Mesenchymal stem cell (in vitro differentiated cells and primary cell): ENCODE data around the gene SH2D4B.
A peak's percentile ranks its signal among the peaks of the same experiment; 100 is the strongest.

Source experiments
- DNase-seq: peaks from one replicate; pipeline ENCODE4 v3.0.0-alpha.2; 2013
- H2AFZ ChIP-seq: one replicate; pipeline ENCODE4 v1.6.1; 2013; ENCODE audit warnings: low read depth, mild to moderate bottlenecking, control low read depth, inconsistent platforms, low read length, moderate library complexity
- H2AK5ac ChIP-seq: 2 replicates; pipeline ENCODE4 v1.6.1; 2013; ENCODE audit warnings: low read length, moderate library complexity, mild to moderate bottlenecking, inconsistent platforms; ENCODE audit not compliant: severe bottlenecking
- H2BK120ac ChIP-seq: one replicate; pipeline ENCODE4 v1.6.1; 2013; ENCODE audit warnings: low read depth, mild to moderate bottlenecking, inconsistent platforms, low read length, moderate library complexity
- H2BK12ac ChIP-seq, 2 experiments: one replicate each; pipeline ENCODE4 v1.6.1; 2013; ENCODE audit warnings: inconsistent platforms in 2 of 2, low read length in 2 of 2, mild to moderate bottlenecking in 2 of 2, moderate library complexity in 2 of 2, control low read depth in 1 of 2
- H2BK15ac ChIP-seq: one replicate; pipeline ENCODE4 v1.6.1; 2013; ENCODE audit warnings: mild to moderate bottlenecking, low read depth, inconsistent platforms; ENCODE audit not compliant: poor library complexity, severe bottlenecking
- H2BK5ac ChIP-seq: 2 replicates; pipeline ENCODE4 v1.6.1; 2013; ENCODE audit warnings: low read depth, mild to moderate bottlenecking, low read length, control low read depth, inconsistent platforms; ENCODE audit not compliant: poor library complexity, severe bottlenecking
- H3K14ac ChIP-seq, 2 experiments: one replicate each; pipeline ENCODE4 v1.6.1; 2013; ENCODE audit warnings: inconsistent platforms in 2 of 2, low read length in 2 of 2, control low read depth in 1 of 2, mild to moderate bottlenecking in 1 of 2, moderate library complexity in 1 of 2
- H3K18ac ChIP-seq, 2 experiments: one replicate each; pipeline ENCODE4 v1.6.1; 2013; ENCODE audit warnings: inconsistent platforms in 2 of 2, low read length in 2 of 2, control low read depth in 1 of 2, low read depth in 1 of 2, mild to moderate bottlenecking in 1 of 2
- H3K23ac ChIP-seq, 2 experiments: one replicate each; pipeline ENCODE4 v1.6.1; 2013; ENCODE audit warnings: inconsistent platforms in 2 of 2, low read length in 2 of 2, mild to moderate bottlenecking in 2 of 2, moderate library complexity in 2 of 2, control low read depth in 1 of 2
- H3K27ac ChIP-seq: 2 replicates; pipeline ENCODE4 v1.5.1; 2013; ENCODE audit warnings: mild to moderate bottlenecking, moderate library complexity, low read length, control low read depth, inconsistent platforms; ENCODE audit not compliant: poor library complexity, severe bottlenecking
- H3K27me3 ChIP-seq, 2 experiments: 2 replicates each; pipeline versions ENCODE4 v1.6.1 to v1.7.0; 2013; ENCODE audit warnings: low read length in 2 of 2, mild to moderate bottlenecking in 2 of 2, moderate library complexity in 2 of 2, control low read depth in 1 of 2, inconsistent platforms in 1 of 2; ENCODE audit not compliant: control insufficient read depth in 1 of 2, insufficient read depth in 1 of 2
- H3K36me3 ChIP-seq, 2 experiments: 2 replicates each; pipeline versions ENCODE4 v1.6.1 to v1.7.0; 2013; ENCODE audit warnings: low read length in 2 of 2, control low read depth in 1 of 2, inconsistent platforms in 1 of 2, low read depth in 1 of 2, mild to moderate bottlenecking in 1 of 2; ENCODE audit not compliant: insufficient read depth in 2 of 2, control insufficient read depth in 1 of 2
- H3K4ac ChIP-seq, 2 experiments: one replicate each; pipeline ENCODE4 v1.6.1; 2013; ENCODE audit warnings: inconsistent platforms in 2 of 2, low read length in 2 of 2, mild to moderate bottlenecking in 2 of 2, moderate library complexity in 2 of 2, control low read depth in 1 of 2, low read depth in 1 of 2
- H3K4me1 ChIP-seq: 2 replicates; pipeline ENCODE4 v1.6.1; 2013; ENCODE audit warnings: low read depth, low read length, control low read depth; ENCODE audit not compliant: control insufficient read depth, insufficient read depth
- H3K4me2 ChIP-seq: 2 replicates; pipeline ENCODE4 v1.6.1; 2013; ENCODE audit warnings: low read length, mild to moderate bottlenecking, inconsistent platforms; ENCODE audit not compliant: poor library complexity, severe bottlenecking
- H3K4me3 ChIP-seq, 2 experiments: 2 replicates each; pipeline versions ENCODE4 v1.5.1 to v1.7.0; 2013; ENCODE audit warnings: low read length in 2 of 2, mild to moderate bottlenecking in 2 of 2, control low read depth in 1 of 2, low read depth in 1 of 2; ENCODE audit not compliant: insufficient read depth in 1 of 2
- H3K79me1 ChIP-seq: replicated peaks from 2 replicates; pipeline ENCODE4 v1.6.1; 2013; ENCODE audit warnings: mild to moderate bottlenecking, control low read depth, low read length, inconsistent platforms; ENCODE audit not compliant: poor library complexity, severe bottlenecking
- H3K9ac ChIP-seq: 2 replicates; pipeline ENCODE4 v1.7.0; 2013; ENCODE audit warnings: mild to moderate bottlenecking, low read length, moderate library complexity
- H3K9me3 ChIP-seq: 2 replicates; pipeline ENCODE4 v1.7.0; 2013; ENCODE audit warnings: mild to moderate bottlenecking, low read length; ENCODE audit not compliant: control insufficient read depth
- H4K8ac ChIP-seq: one replicate; pipeline ENCODE4 v1.6.1; 2013; ENCODE audit warnings: inconsistent platforms, mild to moderate bottlenecking, low read length, moderate library complexity
- H4K91ac ChIP-seq: one replicate; pipeline ENCODE4 v1.6.1; 2013; ENCODE audit warnings: mild to moderate bottlenecking, low read length, inconsistent platforms
- WGBS: methylation state at CpG from one replicate; pipeline ENCODE4 v1.1.7; 2013; ENCODE audit warnings: mixed read lengths; 5-methylcytosine and 5-hydroxymethylcytosine counted together

The SH2D4B gene

GRCh38 chr10:80496555-80497172 is 41.0 kb upstream of the SH2D4B start:
- Histone ChIP-seq H3K4me1 (peaks cover 45% of the 10 kb centered on the region), H2AFZ (no peak overlapping the region), H3K4me2 (no peak overlapping the region), H3K27me3 (no peaks in the 10 kb centered on the region), H4K8ac (no peak overlapping the region), H3K9me3 (no peaks in the 10 kb centered on the region), H2BK120ac (no peak overlapping the region), H3K4me3 (peak overlapping the region in 1 of 2 experiments; percentile 43), H3K36me3 (peaks cover 26 to 29% of the 10 kb centered on the region in 2 experiments), H2AK5ac (no peak overlapping the region), H2BK15ac (no peak overlapping the region), H3K18ac (no peak overlapping the region), H4K91ac (no peak overlapping the region), H3K79me1 (no peaks in the 10 kb centered on the region), H2BK12ac (no peak overlapping the region), H3K14ac (no peak overlapping the region), H3K27ac (no peak overlapping the region), H2BK5ac (no peak overlapping the region), H3K4ac (no peak overlapping the region), H3K23ac (no peak overlapping the region), H3K9ac (peak overlapping the region; percentile 83)
- no CpG with 5 or more reads among the region's 4 CpGs for WGBS
- no peak for DNase-seq

GRCh38 chr10:80497187-80498077 is 40.3 kb upstream of the SH2D4B start:
- Histone ChIP-seq H2AFZ (no peak overlapping the region), H2BK12ac (peak overlapping the region; percentile 65 to 99), H3K18ac (peak overlapping the region; percentile 79 to 82), H3K9me3 (no peaks in the 10 kb centered on the region), H3K79me1 (no peaks in the 10 kb centered on the region), H2BK5ac (no peak overlapping the region), H3K23ac (no peak overlapping the region), H2BK15ac (peak overlapping the region; percentile 95), H3K4me1 (peaks cover 48% of the 10 kb centered on the region), H3K27ac (peak overlapping the region; percentile 81), H3K4ac (peak overlapping the region; percentile 88 to 94), H3K27me3 (no peaks in the 10 kb centered on the region), H4K91ac (peak overlapping the region; percentile 89), H2AK5ac (peak overlapping the region; percentile 99), H3K4me3 (peak overlapping the region in 1 of 2 experiments; percentile 52), H3K14ac (no peak overlapping the region), H4K8ac (peak overlapping the region; percentile 51), H3K4me2 (no peak overlapping the region), H3K36me3 (peaks cover 20 to 30% of the 10 kb centered on the region in 2 experiments), H2BK120ac (peak overlapping the region; percentile 74), H3K9ac (peak overlapping the region; percentile 83)
- DNase-seq = no peak
- WGBS = 75% methylated on average over 7 of the region's 7 CpGs

DNA sequence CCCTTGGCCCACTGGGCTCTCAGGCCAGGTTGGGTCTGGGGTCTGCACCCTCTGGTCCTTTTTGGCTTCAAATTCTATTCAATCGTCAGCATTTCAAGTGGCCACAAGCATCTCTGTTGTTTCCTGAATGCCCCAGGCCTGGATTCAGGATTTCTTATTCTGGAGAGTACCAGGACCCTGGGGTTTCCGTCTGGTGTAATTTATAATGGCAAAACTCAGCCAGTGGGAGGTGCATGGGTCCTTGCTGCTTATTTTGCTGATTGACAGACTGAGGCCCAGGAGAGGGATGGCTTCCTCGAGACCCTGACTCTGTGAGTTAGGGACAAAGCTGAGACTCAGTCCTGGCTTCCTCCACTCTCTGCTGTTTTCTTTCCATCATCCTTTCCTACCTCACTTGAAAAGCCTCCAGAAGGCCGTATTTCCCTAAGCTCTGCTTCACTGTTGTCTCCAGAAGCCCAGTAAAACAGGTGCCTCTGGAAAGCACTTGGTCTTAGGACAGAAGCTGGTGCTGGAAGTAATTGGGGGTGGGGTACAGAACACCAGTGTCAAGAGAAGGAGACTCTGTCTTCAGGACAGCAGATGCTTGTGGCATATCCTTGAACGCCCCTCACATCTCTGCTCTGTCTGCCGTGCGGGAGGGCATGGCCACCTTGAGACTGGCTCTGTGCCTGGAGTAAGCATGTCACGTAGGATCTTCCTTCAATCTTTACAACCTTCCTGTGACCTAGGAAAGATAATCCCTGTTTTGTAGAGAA is 39.4 kb upstream of the SH2D4B start:
- H3K4me2 ChIP-seq = no peak overlapping the region
- peak overlapping the region in 1 of 2 experiments; percentile 52 for H3K4me3 ChIP-seq
- H3K18ac ChIP-seq = peak overlapping the region; percentile 82 to 86
- H3K9me3 ChIP-seq = no peaks in the 10 kb centered on the region
- 62% methylated on average over 6 of the region's 8 CpGs for WGBS
- no peak overlapping the region for H2AFZ ChIP-seq
- peak overlapping the region; percentile 83 for H3K9ac ChIP-seq
- peak overlapping the region in 1 of 2 experiments; percentile 53 for H3K14ac ChIP-seq
- peak overlapping the region; percentile 99 for H2AK5ac ChIP-seq
- H2BK12ac ChIP-seq = peak overlapping the region; percentile 84 to 99
- H2BK120ac ChIP-seq = peak overlapping the region; percentile 74
- peak overlapping the region; percentile 95 for H2BK15ac ChIP-seq
- peaks cover 56% of the 10 kb centered on the region for H3K4me1 ChIP-seq
- H3K23ac ChIP-seq = no peak overlapping the region
- peak; percentile 41 for DNase-seq
- no peaks in the 10 kb centered on the region for H3K79me1 ChIP-seq
- peak overlapping the region; percentile 93 for H4K8ac ChIP-seq
- peaks cover 14 to 31% of the 10 kb centered on the region in 2 experiments for H3K36me3 ChIP-seq
- H3K27ac ChIP-seq = peak overlapping the region; percentile 81
- H3K27me3 ChIP-seq = no peaks in the 10 kb centered on the region
- H4K91ac ChIP-seq = peak overlapping the region; percentile 95
- H2BK5ac ChIP-seq = peak overlapping the region; percentile 74
- H3K4ac ChIP-seq = peak overlapping the region; percentile 52 to 88
